Measurements from ENCODE around the gene SYNGR4.
A peak's percentile ranks its signal among the peaks of the same experiment; 100 is the strongest.

Gene SYNGR4

DNA sequence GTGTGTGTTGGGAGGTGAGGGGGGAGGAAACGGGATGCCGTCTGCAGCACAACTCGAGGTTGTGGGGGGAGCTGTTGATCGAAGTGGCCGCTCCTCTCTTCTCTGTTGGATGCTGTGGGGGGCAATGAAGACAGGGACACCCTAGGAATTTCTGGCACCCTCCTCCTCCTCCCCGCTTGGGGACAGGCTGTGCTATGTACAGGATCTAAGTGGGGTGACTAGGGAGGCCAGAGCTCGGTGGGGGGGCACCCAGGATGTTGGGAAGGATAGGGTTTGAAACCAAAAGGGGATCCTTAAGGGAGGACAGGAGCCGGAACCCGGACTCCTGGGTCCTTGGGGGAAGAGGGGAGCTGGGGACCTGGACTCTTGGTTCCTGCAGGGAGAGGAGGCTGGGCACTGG, 31.3 kb downstream of the SYNGR4 start:
- FAIRE-seq (no peak), DNase-seq (ENCODE audit: low spot score) (no peak)

DNA sequence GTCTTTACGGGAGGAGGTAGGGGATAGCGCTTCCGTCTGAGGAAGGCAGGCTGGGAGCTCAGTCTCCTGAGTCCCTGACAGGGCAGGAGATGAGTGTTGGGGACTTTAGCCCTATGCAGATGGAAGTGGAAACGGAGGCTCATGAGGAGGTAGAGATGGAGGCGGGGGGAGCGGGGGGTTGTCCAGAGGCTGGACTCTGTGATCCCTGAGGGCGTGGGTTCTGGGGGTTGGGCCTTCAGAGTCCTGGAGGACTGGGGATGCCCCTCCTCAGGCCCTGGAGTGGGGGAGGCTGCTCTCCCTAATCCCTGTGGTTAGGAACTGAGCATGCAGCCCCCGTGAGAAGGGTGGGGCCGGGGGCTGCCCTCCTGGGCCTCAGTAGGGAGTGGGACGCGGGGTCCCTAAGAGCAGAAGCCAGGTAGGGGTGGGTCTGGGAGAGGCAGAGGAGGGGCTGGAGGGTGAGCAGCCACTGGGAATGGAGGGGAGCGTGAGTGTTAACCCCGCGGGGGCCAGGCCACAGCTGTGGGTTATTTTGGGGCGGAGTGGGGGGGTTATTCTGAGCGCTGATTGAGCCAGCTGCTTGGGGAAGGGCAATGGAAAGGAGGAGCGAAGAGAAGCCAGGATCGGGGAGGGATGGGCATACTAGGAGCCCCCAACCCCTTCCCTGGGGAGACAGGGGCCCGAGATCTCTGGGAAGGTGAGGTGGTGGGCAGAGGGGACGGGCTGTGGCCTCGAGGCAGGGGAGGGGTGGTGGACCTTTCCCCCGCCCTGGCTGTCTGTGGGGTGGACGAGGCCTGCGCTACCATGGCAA, 32.1 kb downstream of the SYNGR4 start:
- DNase-seq (ENCODE audit: low spot score), result no peak

DNA sequence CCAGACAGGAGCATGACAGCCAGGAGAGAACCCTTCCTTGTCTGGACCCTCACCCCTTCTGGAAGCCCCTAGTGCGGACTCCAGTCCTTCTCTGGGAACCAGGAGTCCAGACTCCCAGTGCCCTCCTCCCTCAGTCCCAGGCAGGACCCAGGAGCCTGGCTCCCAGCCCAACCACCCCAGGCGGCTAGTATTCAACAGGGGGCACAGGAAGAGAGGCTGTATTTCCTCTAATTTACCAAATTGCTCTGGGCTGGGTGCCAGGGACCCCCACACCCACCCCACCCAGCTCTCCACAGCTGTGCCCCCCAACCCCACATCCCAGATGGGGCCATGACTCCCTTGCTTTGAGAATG, 32.6 kb downstream of the SYNGR4 start:
- DNase-seq (ENCODE audit: low spot score) (no peak), FAIRE-seq (no peak)

More for the DNA sequence above, 32.1 kb downstream of the SYNGR4 start:
- no peak for FAIRE-seq

DNA sequence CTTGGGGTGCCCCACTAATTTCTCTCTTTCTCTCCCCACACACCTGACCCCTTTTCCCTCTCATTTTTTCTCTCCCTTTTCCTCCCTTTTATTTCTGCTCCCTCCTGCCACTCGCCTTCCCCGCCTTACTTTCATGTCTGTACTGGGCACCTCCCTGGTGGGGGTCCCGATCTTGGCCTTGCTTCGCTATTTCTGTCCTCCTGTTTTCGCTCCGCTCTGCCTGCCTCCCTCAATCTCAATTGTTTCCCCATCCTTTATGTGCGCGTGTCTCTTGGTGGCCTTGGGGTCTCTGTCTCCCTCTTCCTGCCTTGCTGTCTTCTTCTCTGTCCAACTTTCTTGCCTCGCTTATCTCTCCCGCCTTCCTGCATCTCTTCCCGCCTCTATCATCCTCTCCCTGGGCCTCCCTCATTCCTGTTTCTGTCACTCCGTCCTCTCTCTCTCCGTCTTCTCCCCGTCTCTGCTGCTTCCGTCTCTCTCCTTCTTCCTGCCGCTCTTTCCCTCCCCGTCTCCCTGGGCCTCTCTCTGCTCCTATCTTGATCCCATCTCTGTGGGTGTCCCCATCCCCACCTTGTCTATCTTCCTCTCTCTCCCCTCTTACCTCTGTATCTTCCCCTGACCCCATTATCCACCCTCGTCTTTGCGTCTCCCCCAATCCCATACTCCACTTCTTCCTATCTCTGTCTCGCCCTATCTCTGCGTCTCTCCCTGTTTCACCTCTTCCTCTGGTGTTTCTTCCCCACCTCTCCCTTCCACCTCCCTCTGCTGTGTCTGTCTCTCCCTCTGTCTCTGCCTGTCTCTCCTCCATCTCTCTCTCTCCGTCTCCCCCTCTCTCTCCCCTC, 33.3 kb downstream of the SYNGR4 start:
- FAIRE-seq, result no peak
- no peak for DNase-seq (ENCODE audit: low spot score)

DNA sequence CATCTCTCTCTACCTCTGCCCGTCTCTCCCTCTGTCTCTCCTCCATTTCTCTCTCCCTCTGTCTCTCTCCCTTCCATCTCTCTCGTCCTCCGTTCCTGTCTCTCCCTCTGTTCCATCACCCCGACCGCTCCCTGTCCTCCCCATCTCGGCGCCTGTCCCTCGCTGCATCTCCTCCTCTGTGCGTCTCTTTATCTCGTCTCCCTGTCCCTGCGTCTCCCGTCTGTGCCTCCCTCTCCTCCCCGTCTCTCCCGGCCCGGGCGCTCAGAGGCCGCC, 33.9 kb downstream of the SYNGR4 start:
- FAIRE-seq, result no peak
- no peak for DNase-seq (ENCODE audit: low spot score)

DNA sequence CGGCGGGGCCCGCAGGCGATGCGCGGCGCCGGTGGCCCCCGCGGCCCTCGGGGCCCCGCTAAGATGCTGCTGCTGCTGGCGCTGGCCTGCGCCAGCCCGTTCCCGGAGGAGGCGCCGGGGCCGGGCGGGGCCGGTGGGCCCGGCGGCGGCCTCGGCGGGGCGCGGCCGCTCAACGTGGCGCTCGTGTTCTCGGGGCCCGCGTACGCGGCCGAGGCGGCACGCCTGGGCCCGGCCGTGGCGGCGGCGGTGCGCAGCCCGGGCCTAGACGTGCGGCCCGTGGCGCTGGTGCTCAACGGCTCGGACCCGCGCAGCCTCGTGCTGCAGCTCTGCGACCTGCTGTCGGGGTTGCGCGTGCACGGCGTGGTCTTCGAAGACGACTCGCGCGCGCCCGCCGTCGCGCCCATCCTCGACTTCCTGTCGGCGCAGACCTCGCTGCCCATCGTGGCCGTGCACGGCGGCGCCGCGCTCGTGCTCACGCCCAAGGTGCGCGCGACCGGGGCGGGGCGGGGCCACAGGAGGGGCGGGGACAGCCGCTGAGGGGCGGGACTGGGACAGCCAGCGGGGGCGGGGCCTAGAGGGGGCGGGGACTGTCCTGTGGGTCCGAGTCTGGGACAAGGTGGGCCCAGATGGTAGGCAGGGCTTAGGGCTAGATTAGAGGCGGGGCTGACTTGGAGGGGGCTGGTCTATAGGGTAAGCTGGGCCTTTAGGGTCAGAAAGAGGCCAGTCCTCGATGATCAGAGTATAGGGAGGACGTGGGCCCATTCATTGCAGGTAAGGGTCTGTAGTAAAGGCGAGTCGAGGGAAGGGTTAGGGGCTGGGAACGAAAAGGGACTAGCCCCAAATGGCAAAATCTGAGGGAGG, 34.4 kb downstream of the SYNGR4 start:
- FAIRE-seq (no peak), DNase-seq (ENCODE audit: low spot score) (no peak)

DNA sequence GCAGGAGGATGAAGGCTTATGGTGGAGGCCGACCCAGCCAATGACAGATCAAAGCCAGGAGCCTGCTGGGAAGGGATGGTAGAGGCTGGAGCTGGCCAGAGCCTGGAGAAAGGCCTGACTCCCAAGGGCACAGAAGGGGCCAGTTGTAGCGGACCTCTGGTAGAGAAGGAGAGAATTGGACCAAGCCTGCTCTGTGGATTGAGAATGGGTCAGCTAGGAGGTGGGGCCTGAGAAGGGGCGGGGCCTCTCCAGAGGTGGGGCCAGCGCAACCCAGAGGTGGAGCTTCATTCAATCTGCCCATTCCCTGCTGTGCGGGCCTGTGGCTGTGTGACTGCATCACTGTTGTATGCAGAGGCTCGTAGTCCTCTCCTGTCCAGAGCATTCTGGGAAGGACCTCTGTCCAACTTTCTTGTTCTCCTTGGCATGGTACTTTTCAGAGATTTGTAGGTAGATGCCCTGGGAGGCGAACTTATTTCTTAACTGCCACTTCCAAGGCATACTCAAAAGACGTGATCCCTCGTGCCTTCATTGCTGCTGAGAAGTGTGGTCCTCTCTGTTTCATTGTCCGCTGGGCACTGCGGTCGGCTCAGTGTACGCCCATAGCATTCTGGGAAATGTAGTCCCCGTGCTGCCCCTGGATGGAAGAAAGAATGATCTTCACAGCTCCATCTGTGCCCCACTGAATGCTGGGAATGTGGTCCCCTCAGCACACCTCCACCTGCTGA, 36.0 kb downstream of the SYNGR4 start:
- no peak for FAIRE-seq
- DNase-seq (ENCODE audit: low spot score), result no peak

DNA sequence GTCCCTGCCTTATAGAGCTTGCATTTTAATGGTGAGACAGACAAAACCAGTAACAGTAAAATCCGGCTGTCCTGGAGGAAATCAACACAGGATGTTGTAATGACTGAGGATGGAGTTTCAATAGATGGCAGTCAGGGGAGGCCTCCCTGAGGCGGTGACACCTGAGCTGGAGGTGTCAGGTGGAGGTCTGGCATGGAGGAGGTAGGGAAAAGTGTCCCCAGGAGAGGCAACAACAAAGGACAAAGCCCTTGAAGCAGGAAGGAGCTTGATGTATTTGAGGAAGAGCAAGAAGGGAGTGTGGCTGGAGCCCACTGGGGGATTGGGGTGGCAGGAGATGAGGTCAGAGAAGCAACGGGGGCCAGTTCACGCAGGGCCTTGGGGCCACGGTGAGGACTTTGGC, 37.1 kb downstream of the SYNGR4 start:
- no peak for FAIRE-seq

DNA sequence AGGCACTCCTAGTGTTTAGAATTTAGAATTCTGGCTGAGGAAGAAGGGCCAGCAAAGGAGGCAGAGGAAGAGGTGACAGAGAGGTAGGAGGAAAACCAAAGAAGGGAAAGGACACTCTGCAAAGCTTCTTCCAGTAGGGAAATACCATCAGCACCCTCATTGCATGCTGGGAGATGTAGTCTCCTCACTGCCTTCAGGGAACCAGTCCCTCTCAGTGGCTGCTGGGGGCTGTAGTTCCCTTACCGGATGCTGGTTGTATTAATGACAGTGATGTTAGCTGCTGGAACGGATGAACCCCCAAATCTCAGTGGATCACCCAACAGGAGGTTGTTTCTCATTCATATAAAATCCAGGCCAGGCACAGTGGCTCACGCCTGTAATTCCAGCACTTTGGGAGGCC, 39.4 kb downstream of the SYNGR4 start:
- peak; percentile 25 for DNase-seq (ENCODE audit: low spot score)
- no peak for FAIRE-seq

More for the DNA sequence above, 37.1 kb downstream of the SYNGR4 start:
- DNase-seq (ENCODE audit: low spot score), result no peak

DNA sequence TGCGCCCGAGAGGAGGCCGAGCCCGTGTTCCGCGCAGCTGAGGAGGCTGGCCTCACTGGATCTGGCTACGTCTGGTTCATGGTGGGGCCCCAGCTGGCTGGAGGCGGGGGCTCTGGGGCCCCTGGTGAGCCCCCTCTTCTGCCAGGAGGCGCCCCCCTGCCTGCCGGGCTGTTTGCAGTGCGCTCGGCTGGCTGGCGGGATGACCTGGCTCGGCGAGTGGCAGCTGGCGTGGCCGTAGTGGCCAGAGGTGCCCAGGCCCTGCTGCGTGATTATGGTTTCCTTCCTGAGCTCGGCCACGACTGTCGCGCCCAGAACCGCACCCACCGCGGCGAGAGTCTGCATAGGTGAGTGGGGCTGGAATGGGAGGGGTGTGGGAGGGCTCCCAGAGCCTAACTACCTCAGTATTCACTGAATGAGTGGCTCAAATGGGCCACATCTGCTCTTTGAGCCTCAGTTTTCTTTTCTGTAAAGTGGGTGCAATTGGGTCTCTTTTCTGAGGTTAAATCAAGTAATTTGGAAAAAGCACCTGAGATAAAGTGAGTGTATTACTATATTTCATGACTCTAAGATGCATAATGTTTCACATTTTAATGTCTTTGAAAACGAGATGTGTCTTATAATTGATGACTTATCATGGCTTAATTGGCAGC, 41.0 kb downstream of the SYNGR4 start:
- FAIRE-seq (no peak), DNase-seq (ENCODE audit: low spot score) (no peak)

DNA sequence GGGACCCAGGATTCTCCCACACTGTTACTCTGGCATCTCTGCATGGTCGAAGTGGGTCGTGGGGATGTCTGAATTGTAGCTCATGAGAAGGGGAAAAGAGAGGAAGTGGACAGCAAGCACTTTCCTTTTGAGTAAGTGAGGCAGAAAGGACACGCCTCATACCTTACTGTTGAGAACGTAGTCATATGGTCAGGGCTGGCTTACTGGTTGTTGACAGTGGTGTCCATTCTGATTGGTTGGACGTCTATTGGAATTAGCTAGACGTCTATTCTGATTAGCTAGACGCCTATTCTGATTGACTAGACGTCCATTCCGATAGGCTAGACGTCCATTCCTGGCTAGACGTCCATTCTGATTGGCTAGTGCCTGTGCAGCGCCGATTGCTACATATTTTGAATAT, 41.7 kb downstream of the SYNGR4 start:
- no peak for FAIRE-seq
- DNase-seq (ENCODE audit: low spot score), result peak; percentile 9

DNA sequence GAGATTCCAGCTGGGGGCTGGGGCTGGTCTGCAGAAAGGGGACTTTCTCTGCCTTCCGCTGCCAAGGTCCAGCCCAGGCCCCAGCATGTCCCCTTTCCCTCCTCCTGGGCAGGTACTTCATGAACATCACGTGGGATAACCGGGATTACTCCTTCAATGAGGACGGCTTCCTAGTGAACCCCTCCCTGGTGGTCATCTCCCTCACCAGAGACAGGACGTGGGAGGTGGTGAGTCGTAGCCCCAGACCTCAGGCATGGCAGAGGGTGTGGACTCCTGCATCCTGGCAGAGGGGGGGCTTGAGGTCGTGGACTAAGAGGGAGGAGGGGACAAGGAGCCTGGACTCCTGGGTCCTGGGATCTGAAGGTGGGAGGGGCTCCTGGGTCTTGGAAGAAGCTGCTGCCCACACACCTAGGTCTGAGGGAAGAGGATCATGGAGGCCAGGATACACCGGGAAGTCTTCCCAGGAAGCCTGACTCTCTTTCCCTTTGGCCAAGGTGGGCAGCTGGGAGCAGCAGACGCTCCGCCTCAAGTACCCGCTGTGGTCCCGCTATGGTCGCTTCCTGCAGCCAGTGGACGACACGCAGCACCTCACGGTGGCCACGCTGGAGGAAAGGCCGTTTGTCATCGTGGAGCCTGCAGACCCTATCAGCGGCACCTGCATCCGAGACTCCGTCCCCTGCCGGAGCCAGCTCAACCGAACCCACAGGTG, 49.9 kb downstream of the SYNGR4 start:
- FAIRE-seq (no peak), DNase-seq (ENCODE audit: low spot score) (peak; percentile 5)

DNA sequence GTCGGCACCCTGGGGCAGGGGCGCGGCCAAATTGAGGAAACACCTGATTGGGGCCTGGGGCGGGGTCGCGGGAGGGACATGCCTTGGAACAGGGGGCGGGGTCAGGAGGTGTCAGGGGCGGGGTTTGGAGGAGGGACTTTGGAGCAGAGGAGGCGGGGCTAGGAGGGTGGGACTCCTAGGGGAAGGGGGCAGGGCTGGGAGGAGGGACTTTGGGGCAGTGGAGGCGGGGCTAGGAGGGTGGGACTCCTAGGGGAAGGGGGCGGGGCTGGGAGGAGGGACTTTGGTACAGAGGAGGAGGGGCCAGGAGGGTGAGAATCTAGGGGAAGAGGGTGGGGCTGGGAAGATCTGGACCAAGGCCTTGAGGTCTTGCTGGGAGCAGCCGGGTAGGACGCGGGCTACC, 51.2 kb downstream of the SYNGR4 start:
- DNase-seq (ENCODE audit: low spot score) (no peak), FAIRE-seq (no peak)

DNA sequence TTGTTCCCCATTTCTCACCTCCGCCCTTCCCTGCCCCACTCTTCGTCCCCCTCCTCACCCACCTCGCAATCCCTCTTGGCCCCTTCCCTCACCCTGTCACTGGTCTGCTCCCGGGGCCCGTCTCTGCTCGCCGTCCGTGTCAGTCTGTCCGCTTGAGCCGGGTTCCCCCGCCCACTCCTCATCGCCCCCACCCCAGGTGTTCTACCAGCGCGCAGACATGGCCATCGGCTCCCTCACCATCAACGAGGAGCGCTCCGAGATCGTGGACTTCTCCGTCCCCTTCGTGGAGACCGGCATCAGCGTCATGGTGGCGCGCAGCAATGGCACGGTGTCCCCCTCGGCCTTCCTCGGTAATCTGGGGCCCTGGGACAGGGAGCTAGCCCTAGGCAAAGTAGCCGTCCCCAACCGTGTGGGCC, 51.6 kb downstream of the SYNGR4 start:
- FAIRE-seq, result no peak

DNA sequence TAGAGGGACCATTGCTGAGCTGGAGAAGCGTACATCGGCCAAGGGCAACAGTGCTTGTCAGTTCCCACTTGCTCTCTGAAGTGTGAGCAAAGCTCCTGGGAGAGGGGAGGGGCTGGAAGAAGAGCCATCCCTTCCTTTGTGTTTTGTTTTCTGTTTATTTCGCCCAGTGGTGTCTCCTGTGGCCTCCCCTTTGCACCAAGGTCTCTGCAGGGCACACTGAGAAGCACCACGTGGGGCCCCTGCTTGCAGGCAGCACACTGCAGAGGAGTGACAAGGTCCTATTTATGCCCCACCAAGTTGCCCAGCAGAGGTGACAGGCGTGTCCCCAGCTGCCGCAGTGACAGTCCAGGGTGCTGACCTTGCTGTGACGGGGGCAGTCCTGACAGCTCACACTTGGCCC, 53.3 kb downstream of the SYNGR4 start:
- FAIRE-seq, result no peak
- DNase-seq (ENCODE audit: low spot score), result no peak

More for the DNA sequence above, 51.6 kb downstream of the SYNGR4 start:
- no peak for DNase-seq (ENCODE audit: low spot score)

DNA sequence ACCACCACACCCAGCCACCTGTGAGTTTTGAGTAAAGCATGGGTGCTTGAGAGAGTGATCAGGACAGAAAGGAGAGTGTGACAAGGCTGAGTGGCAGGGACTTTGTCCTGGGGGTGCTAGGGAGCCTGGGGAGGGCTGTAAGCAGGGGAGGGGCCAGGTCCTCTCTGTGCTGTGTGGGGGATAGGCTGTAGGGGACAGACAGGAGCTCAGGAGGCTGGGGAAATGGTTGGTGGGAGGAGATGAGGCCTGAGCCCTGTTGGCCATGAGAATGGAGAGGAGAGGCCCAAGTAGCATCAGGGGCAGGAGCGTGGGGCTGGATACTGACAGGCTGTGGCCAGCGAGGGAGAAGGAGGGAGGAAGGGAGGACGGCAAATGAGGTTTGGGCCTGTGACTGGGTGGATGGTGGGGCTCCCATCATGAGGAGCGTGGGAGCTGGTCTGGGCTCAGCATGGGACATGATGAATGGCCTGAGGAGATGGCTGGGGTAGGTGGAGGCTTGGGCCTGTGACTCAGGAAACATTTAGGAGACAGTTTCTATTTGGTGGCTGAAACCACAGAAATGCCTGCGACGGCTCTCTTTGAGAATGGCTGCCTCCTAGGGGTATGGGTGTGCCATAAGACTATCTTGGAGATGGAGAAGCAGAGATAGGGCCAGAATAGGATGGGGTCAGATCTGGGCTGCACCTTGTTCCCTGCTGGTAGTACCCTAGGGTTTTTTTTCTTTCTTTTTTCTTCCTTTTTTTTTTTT, 54.3 kb downstream of the SYNGR4 start:
- DNase-seq (ENCODE audit: low spot score) (peak; percentile 34), FAIRE-seq (no peak)

DNA sequence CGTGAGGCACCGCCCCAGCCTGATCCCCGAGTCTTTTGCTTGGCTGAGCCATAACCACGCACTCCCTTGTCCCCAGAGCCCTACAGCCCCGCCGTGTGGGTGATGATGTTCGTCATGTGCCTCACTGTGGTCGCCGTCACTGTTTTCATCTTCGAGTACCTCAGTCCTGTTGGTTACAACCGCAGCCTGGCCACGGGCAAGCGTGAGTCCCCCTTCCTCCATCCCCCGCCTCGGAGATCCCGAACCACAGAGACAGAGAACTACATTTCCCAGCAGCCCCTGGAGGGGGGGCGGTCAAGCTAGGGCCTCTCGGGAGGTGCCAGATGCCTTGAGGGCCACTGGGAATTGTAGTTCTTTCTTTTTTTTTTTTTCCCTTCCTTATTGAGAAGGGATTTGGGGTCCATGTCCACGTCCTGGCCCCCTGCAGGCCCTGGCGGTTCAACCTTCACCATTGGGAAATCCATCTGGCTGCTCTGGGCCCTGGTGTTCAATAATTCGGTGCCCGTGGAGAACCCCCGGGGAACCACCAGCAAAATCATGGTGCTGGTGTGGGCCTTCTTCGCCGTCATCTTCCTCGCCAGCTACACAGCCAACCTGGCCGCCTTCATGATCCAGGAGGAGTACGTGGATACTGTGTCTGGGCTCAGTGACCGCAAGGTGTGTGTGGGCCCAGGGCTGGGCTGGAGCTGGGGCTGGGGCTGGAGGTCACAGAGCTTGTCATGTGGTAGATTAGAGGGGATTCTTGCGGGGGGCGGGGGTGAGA, 55.2 kb downstream of the SYNGR4 start:
- no peak for FAIRE-seq

DNA sequence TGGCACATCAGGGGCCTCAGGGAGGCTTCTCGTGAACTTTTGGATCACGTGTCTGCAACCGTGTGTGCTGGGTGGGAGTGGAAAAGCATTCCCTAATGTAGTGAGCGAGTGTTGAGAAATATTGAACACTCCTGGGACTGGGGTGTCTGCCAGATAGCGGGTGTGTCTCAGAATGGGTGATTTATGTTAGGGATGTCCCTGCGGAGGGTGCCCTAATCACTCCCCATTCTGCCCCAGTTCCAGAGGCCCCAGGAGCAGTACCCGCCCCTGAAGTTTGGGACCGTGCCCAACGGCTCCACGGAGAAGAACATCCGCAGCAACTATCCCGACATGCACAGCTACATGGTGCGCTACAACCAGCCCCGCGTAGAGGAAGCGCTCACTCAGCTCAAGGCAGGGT, 57.4 kb downstream of the SYNGR4 start:
- no peak for FAIRE-seq
- no peak for DNase-seq (ENCODE audit: low spot score)

More for the DNA sequence above, 55.2 kb downstream of the SYNGR4 start:
- DNase-seq (ENCODE audit: low spot score), result no peak
